HepG2 (cell line): ENCODE results near the gene PISD. TPM values are rescaled to one million over a fixed set of nuclear protein-coding genes. Genes with fewer than 3 reads are reported as not detected.
A peak's percentile ranks its signal among the peaks of the same experiment; 100 is the strongest.

Source experiments
- CREB1 ChIP-seq, 2 experiments: fragments of 450-650 bp in 1 of 2; IDR thresholded peaks; 2 replicates each; pipeline ENCODE4 v1.6.1; 2016 to 2017; ENCODE audit warnings: control low read depth in 1 of 2, mild to moderate bottlenecking in 1 of 2, missing compliant biosample characterization in 1 of 2, missing genetic modification characterization in 1 of 2
- GABPA ChIP-seq, 2 experiments: IDR thresholded peaks; 2 replicates each; pipeline ENCODE4 v1.6.1; 2011 to 2016; ENCODE audit warnings: low read depth in 2 of 2, low read length in 1 of 2, missing biosample characterization in 1 of 2, missing genetic modification characterization in 1 of 2
- GATAD1 ChIP-seq: IDR thresholded peaks from 2 replicates; pipeline ENCODE4 v1.6.1; 2016; ENCODE audit warnings: missing genetic modification reagents, missing compliant biosample characterization
- NFKB2 ChIP-seq: sonication (generic); formaldehyde crosslinking; IDR thresholded peaks from 2 replicates; pipeline ENCODE4 v1.4.0; 2020; ENCODE audit warnings: missing genetic modification reagents, borderline replicate concordance
- POLR2AphosphoS2 ChIP-seq: IDR thresholded peaks from 2 replicates; pipeline ENCODE4 v1.6.1; 2011; ENCODE audit warnings: low read depth, low read length, improper control_type of control experiment
- SIN3B ChIP-seq: fragments of 150-350 bp; IDR thresholded peaks from 2 replicates; pipeline ENCODE4 v1.6.1; 2014; ENCODE audit warnings: low read length
- SP2 ChIP-seq: sonication (generic); formaldehyde crosslinking; IDR thresholded peaks from 2 replicates; pipeline ENCODE4 v1.5.1; 2020; ENCODE audit warnings: mild to moderate bottlenecking, missing genetic modification reagents
- ZFP37 ChIP-seq: sonication (generic); formaldehyde crosslinking; IDR thresholded peaks from 2 replicates; pipeline ENCODE4 v1.4.0; 2020; ENCODE audit warnings: missing genetic modification reagents, borderline replicate concordance
- ZNF329 ChIP-seq: sonication (generic); formaldehyde crosslinking; IDR thresholded peaks from 2 replicates; pipeline ENCODE4 v1.9.0; 2021; ENCODE audit warnings: low read depth, mild to moderate bottlenecking, missing genetic modification reagents
- ZNF670 ChIP-seq: sonication (generic); formaldehyde crosslinking; IDR thresholded peaks from 2 replicates; pipeline ENCODE4 v1.8.0; 2022; ENCODE audit warnings: mild to moderate bottlenecking, missing genetic modification reagents, borderline replicate concordance
- ZNF781 ChIP-seq: sonication (generic); formaldehyde crosslinking; IDR thresholded peaks from 2 replicates; pipeline ENCODE4 v1.5.1; 2020; ENCODE audit warnings: borderline replicate concordance, mild to moderate bottlenecking, missing genetic modification reagents; ENCODE audit errors: not compliant biosample characterization
- ZNF83 ChIP-seq: sonication (generic); formaldehyde crosslinking; IDR thresholded peaks from 2 replicates; pipeline ENCODE4 v1.4.0; 2020; ENCODE audit warnings: missing genetic modification reagents, mild to moderate bottlenecking, borderline replicate concordance
- ZSCAN25 ChIP-seq: sonication (generic); formaldehyde crosslinking; IDR thresholded peaks from 2 replicates; pipeline ENCODE4 v1.8.0; 2022; ENCODE audit warnings: mild to moderate bottlenecking, missing genetic modification reagents
- polyA plus RNA-seq, 8 experiments: library from polyadenylated mRNA; depleted of rRNA in 3 of 8; stranded (reverse) in 7 of 8; unstranded in 1 of 8; fragments of >200 nt; fragmentation: Illumina TruSeq in 4 of 8; extraction: Trizol in 4 of 8; gene quantifications; 2 replicates each; pipeline versions ENCODE4 v1.2.1 to v1.2.3, GENCODE V29; 2011 to 2016; ENCODE audit warnings: low read depth in 4 of 8, missing spikeins in 1 of 8, mixed read lengths in 1 of 8; ENCODE audit not compliant: insufficient read depth in 1 of 8
- total RNA-seq, 5 experiments: library from RNA; depleted of rRNA; stranded (reverse); fragments of >200 nt; fragmentation: Illumina TruSeq; extraction: Trizol; gene quantifications; 2 replicates each; pipeline ENCODE4 v1.2.3, GENCODE V29; 2016; ENCODE audit warnings: low read depth in 1 of 5
- TF ChIP-seq, protein P1 (sequence below): sonication (generic); formaldehyde crosslinking; IDR thresholded peaks from 2 replicates; pipeline ENCODE4 v1.4.0; 2020; ENCODE audit warnings: missing genetic modification reagents
- TF ChIP-seq, protein P2 (sequence below): sonication (generic); formaldehyde crosslinking; conservative IDR thresholded peaks from 2 replicates; pipeline ENCODE4 v1.4.0; 2020; ENCODE audit warnings: mild to moderate bottlenecking, missing genetic modification reagents, moderate library complexity
- TF ChIP-seq, protein P3 (sequence below): sonication (generic); formaldehyde crosslinking; IDR thresholded peaks from 2 replicates; pipeline ENCODE4 v1.8.1; 2022; ENCODE audit warnings: low read depth, mild to moderate bottlenecking, missing genetic modification reagents
- TF ChIP-seq, protein P4 (sequence below): IDR thresholded peaks from 2 replicates; pipeline ENCODE4 v1.6.1; 2016; ENCODE audit warnings: low read depth, control low read depth

PISD gene
- total and polyA plus RNA-seq, 2 of the 13 experiments (the other 11 are each of a cell fraction or from before 2014, with no cell fraction given): 30.1 to 47.7 TPM

DNA sequence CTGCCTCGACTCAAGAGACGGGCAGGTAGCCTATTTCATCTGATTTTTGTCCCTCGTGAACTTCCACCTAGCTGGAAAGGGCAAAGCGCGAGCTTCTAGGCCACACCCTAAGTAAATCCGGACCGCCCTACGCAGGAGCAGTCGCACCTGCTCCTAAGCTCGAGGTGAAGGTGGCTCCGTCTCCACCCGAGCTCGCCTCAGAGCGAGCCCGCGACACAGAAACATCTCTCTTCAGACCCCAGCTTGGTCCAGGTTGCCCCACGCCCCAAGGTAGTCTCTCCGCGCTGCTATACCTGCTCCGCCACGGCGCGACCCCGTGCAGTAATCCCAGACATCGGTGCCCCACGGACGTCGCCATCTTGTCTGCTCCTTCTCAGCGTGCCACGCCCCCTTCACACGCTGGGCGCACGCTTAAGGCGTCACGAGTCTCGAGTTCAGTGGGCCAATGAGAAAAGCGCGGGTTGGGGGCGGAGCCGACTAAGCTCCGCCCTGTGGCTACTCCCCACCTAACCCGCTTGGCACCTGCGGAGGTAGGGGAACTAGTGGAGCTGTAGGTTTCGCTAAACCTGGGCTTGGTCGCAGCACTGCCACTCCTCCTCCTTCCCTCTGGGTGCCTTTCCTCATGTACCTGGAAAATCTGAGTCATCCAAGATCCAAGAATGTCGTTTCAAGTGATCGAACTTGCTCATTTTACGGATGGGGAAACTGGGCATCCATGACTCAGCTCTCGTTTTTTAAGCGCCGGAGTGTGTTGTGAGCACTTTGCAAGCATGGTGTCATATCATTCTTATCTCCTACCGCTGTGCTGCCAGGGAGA, at the start of gene PISD (continued):
- TF ChIP-seq CREB1 (IDR thresholded peaks at IDR 0.05): peak; percentile 97
- TF ChIP-seq CREB1 (CRISPR knock-in tag; IDR thresholded peaks at IDR 0.05): peak; percentile 100
- TF ChIP-seq SP2 (CRISPR knock-in tag): peak; percentile 70
- peak; percentile 21; the same call in 1 of the 2 replicates for TF ChIP-seq ZSCAN25 (CRISPR knock-in tag)
- TF ChIP-seq, protein P1, sequence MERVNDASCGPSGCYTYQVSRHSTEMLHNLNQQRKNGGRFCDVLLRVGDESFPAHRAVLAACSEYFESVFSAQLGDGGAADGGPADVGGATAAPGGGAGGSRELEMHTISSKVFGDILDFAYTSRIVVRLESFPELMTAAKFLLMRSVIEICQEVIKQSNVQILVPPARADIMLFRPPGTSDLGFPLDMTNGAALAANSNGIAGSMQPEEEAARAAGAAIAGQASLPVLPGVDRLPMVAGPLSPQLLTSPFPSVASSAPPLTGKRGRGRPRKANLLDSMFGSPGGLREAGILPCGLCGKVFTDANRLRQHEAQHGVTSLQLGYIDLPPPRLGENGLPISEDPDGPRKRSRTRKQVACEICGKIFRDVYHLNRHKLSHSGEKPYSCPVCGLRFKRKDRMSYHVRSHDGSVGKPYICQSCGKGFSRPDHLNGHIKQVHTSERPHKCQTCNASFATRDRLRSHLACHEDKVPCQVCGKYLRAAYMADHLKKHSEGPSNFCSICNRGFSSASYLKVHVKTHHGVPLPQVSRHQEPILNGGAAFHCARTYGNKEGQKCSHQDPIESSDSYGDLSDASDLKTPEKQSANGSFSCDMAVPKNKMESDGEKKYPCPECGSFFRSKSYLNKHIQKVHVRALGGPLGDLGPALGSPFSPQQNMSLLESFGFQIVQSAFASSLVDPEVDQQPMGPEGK: peak; percentile 41; the same call in 1 of the 2 replicates
- peak; percentile 25; the same call in 1 of the 2 replicates for TF ChIP-seq ZNF329 (CRISPR knock-in tag)
- TF ChIP-seq, protein P2, sequence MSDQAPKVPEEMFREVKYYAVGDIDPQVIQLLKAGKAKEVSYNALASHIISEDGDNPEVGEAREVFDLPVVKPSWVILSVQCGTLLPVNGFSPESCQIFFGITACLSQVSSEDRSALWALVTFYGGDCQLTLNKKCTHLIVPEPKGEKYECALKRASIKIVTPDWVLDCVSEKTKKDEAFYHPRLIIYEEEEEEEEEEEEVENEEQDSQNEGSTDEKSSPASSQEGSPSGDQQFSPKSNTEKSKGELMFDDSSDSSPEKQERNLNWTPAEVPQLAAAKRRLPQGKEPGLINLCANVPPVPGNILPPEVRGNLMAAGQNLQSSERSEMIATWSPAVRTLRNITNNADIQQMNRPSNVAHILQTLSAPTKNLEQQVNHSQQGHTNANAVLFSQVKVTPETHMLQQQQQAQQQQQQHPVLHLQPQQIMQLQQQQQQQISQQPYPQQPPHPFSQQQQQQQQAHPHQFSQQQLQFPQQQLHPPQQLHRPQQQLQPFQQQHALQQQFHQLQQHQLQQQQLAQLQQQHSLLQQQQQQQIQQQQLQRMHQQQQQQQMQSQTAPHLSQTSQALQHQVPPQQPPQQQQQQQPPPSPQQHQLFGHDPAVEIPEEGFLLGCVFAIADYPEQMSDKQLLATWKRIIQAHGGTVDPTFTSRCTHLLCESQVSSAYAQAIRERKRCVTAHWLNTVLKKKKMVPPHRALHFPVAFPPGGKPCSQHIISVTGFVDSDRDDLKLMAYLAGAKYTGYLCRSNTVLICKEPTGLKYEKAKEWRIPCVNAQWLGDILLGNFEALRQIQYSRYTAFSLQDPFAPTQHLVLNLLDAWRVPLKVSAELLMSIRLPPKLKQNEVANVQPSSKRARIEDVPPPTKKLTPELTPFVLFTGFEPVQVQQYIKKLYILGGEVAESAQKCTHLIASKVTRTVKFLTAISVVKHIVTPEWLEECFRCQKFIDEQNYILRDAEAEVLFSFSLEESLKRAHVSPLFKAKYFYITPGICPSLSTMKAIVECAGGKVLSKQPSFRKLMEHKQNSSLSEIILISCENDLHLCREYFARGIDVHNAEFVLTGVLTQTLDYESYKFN (CRISPR knock-in tag): peak; percentile 67; the same call in 1 of the 2 replicates
- peak; percentile 86; the same call in 1 of the 2 replicates for TF ChIP-seq NFKB2 (CRISPR knock-in tag)
- TF ChIP-seq ZFP37 (CRISPR knock-in tag): no peak
- TF ChIP-seq, protein P3, sequence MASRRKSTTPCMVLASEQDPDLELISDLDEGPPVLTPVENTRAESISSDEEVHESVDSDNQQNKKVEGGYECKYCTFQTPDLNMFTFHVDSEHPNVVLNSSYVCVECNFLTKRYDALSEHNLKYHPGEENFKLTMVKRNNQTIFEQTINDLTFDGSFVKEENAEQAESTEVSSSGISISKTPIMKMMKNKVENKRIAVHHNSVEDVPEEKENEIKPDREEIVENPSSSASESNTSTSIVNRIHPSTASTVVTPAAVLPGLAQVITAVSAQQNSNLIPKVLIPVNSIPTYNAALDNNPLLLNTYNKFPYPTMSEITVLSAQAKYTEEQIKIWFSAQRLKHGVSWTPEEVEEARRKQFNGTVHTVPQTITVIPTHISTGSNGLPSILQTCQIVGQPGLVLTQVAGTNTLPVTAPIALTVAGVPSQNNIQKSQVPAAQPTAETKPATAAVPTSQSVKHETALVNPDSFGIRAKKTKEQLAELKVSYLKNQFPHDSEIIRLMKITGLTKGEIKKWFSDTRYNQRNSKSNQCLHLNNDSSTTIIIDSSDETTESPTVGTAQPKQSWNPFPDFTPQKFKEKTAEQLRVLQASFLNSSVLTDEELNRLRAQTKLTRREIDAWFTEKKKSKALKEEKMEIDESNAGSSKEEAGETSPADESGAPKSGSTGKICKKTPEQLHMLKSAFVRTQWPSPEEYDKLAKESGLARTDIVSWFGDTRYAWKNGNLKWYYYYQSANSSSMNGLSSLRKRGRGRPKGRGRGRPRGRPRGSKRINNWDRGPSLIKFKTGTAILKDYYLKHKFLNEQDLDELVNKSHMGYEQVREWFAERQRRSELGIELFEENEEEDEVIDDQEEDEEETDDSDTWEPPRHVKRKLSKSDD (CRISPR knock-in tag): peak; percentile 64; the same call in 1 of the 2 replicates
- TF ChIP-seq ZNF670 (CRISPR knock-in tag): peak; percentile 85; the same call in 1 of the 2 replicates
- no peak for TF ChIP-seq POLR2AphosphoS2
- no peak for TF ChIP-seq GABPA (IDR thresholded peaks at IDR 0.05; ENCODE audit: low read depth, low read length)
- peak; percentile 45; the same call in 1 of the 2 replicates for TF ChIP-seq GABPA (CRISPR knock-in tag; IDR thresholded peaks at IDR 0.05; ENCODE audit: low read depth)
- peak; percentile 93 for TF ChIP-seq SIN3B
- TF ChIP-seq, protein P4, sequence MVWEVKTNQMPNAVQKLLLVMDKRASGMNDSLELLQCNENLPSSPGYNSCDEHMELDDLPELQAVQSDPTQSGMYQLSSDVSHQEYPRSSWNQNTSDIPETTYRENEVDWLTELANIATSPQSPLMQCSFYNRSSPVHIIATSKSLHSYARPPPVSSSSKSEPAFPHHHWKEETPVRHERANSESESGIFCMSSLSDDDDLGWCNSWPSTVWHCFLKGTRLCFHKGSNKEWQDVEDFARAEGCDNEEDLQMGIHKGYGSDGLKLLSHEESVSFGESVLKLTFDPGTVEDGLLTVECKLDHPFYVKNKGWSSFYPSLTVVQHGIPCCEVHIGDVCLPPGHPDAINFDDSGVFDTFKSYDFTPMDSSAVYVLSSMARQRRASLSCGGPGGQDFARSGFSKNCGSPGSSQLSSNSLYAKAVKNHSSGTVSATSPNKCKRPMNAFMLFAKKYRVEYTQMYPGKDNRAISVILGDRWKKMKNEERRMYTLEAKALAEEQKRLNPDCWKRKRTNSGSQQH: 0 out of 2 replicates have a peak, but pooled peaks have one; percentile 34
- TF ChIP-seq GATAD1 (CRISPR knock-in tag): peak; percentile 98
- TF ChIP-seq ZNF83 (CRISPR knock-in tag): 0 out of 2 replicates have a peak, but pooled peaks have one; percentile 34
- TF ChIP-seq ZNF781 (CRISPR knock-in tag): peak; percentile 30
